Measurements from ENCODE around the gene KBTBD12.

DNA sequence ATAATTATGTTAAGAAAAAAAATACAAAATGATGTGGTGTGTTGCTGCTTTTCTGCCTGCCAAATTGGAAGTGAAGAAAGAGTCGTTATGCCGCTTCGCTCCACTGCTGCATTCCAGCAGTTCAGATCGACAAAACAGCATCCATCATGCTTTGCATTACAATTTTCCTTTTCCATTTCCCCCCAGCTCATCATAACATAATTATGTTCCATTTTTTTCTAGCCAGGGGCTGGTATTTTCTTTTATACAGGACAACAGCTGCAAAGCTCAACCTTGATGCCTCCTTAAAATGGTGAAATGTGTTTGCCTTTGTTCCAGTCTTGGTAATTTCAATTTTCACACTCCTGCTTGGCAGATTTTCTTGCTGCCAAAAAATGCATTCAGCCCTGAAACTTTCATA, 44.9 kb upstream of the KBTBD12 start:
- TF ChIP-seq POLR2A (IDR thresholded peaks at IDR 0.05; ENCODE audit: low read length) (no peak), MYC (IDR thresholded peaks at IDR 0.05; ENCODE audit: borderline replicate concordance, low read length) (no peak), HDAC2 (IDR thresholded peaks at IDR 0.05) (no peak), RNF2 (IDR thresholded peaks at IDR 0.05; ENCODE audit: borderline replicate concordance, low read depth) (no peak)
- TF ChIP-seq, protein P1, sequence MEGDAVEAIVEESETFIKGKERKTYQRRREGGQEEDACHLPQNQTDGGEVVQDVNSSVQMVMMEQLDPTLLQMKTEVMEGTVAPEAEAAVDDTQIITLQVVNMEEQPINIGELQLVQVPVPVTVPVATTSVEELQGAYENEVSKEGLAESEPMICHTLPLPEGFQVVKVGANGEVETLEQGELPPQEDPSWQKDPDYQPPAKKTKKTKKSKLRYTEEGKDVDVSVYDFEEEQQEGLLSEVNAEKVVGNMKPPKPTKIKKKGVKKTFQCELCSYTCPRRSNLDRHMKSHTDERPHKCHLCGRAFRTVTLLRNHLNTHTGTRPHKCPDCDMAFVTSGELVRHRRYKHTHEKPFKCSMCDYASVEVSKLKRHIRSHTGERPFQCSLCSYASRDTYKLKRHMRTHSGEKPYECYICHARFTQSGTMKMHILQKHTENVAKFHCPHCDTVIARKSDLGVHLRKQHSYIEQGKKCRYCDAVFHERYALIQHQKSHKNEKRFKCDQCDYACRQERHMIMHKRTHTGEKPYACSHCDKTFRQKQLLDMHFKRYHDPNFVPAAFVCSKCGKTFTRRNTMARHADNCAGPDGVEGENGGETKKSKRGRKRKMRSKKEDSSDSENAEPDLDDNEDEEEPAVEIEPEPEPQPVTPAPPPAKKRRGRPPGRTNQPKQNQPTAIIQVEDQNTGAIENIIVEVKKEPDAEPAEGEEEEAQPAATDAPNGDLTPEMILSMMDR (IDR thresholded peaks at IDR 0.05) = no peak

All from A549 (cell line).